CD4-positive, alpha-beta T cell treated with Interleukin-6 at 100 ng/mL for 8 hours (primary cell): ENCODE results near the gene CAMK2G.
"Not testable (repeated sequence)": the region's sequence is repeated elsewhere in the genome, so short reads cannot be mapped to it uniquely, and the experiment has no call there.

Source experiments
- DNase-seq: peaks from one replicate; pipeline ENCODE4 v3.0.0-alpha.2; 2020; ENCODE audit warnings: mixed read lengths, low spot score

The CAMK2G gene

DNA sequence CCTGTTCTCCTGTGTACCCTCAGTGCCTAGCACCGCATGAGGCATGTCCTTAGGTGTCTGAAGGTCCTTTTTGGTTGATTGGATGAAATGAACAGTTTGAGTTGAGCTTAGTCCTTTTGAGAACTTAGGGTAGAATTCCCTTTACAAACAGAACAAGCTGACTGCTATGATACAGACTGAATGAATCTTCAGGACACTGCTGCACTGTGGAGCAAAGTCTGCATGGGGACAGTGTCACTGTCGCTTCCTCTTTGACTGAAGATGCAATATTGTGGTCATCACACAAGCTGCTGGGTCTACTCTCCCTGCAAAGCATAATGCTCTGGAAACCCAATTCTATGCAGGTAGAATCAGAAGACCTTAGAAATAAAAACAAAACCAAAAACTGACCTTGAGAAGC is 28.0 kb upstream of the CAMK2G start:
- DNase-seq, result no peak

GRCh38 chr10:73901261-73901660 is 26.9 kb upstream of the CAMK2G start:
- DNase-seq, result no peak

GRCh38 chr10:73900064-73900463 is 25.7 kb upstream of the CAMK2G start:
- DNase-seq, result no peak

GRCh38 chr10:73899423-73899822 is 25.1 kb upstream of the CAMK2G start:
- no peak for DNase-seq

DNA sequence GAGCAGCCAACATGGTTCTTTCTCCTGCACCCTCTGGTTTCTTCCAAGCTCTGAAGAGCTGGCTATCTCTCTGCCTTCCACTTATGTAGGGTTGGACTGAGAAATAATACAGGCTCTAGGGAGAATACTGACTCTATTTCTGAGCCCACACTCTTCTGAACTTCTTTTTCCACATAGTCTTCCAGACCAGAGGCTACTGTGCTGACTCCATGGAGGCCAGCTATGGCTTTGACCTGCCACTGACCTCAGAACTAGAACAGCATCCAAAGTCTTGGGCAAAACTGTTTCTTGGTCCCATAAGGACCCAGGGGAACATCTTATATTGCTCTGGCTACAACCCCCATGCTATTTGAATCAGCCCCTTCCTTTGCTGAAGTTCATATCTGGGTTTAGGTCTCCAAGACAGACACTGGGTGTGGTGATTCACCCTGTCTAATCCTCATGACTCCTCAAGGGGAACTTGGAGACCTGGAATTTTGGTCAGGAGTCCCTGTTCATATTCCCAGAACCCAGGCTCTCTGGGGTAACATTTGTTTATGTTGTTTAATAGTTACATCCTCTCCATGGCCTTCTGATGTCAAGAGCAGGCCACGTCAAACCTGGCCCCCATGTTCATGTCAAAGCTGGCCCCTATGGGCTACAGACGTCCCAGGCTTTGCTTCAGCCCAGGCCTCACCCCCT is 24.5 kb upstream of the CAMK2G start:
- DNase-seq, result no peak

GRCh38 chr10:73897693-73898092 is 23.3 kb upstream of the CAMK2G start:
- DNase-seq, result no peak

DNA sequence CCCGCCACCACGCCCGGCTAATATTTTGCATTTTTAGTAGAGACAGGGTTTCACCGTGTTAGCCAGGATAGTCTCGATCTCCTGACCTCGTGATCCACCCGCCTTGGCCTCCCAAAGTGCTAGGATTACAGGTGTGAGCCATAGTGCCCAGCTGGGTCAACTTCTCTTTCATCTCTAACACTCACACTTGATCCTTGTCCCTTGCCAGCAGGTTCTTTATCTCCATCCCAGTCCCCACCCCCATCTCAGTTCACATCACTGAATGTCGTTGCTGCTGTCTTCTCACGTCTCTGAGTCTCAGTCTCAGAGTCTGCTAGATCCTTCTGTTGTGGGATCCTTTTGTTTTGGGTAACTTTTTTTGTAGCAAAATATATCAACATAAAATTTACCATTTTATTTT is 21.0 kb upstream of the CAMK2G start:
- DNase-seq, result not testable (repeated sequence)

DNA sequence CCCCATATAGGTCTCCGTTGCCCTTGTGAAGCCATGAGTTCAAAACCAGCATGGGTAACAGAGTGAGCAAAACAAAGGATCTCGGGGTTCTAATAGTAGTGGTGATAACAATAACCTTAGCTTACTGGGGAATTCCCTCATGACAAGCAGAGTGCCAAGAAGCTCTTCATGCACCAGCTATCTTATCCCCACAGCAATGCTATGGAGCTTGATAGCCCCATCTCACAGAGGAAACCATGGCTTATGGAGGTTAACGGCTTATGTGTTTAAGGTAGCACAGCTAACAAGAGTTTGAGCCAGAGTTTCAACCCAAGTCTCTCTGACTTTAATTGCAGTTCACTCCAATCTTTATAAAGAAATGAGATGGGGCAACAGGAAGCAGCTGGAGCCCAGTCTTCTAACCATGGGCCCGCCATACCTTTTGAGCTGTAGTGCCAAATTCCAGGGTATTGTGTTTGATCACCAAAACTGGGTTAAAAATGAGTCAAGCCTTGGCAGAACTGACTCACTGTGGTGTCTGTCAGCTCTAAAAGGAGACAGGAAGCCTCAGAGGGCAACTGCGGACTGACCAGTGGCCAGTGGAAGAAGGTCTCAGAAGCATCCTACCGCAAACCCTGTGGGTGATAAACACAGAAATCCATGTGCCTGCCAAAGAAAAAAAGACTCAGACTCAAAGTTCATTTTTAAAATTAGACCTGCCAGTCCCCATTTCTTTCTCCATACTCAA is 20.1 kb upstream of the CAMK2G start:
- no peak for DNase-seq

- DNase-seq, result no peak
Measured at GRCh38 chr10:73893426-73893825, 19.1 kb upstream of the CAMK2G start.

DNA sequence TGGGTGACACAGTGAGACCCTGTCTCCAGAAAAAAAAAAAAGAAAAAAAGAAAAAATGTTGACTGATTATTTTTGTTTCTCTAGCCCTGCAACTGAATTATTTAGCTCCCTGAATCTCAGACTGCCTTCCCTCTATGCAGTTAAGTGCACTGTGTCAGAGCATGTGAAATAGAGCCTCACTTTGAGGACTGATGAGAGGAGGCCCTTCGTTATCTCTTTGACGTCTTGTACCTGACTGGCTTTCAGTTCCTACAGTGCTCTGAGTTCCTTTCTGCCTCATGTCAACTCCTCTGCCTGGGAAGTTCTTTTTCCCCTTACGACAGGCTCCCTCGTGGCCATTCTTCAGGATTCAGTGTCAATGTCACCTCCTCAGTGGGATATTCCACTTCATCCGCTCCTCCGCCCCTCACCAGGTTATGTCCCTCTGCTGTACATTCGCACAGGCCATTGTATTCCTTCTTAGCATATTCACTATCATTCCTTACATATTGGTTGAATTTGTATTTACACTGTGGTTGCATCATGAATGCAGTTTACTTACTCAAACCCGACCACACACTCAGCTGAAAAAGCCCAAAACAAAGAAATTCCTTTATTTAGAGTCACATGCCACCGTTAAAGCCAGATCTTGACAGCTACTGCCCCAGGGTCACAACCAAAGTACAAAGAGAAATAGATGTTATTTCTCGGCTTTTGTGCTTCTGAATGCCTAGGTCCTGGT is 18.1 kb upstream of the CAMK2G start:
- DNase-seq, result no peak

- no peak for DNase-seq
Measured at GRCh38 chr10:73891540-73891939, 17.2 kb upstream of the CAMK2G start.

DNA sequence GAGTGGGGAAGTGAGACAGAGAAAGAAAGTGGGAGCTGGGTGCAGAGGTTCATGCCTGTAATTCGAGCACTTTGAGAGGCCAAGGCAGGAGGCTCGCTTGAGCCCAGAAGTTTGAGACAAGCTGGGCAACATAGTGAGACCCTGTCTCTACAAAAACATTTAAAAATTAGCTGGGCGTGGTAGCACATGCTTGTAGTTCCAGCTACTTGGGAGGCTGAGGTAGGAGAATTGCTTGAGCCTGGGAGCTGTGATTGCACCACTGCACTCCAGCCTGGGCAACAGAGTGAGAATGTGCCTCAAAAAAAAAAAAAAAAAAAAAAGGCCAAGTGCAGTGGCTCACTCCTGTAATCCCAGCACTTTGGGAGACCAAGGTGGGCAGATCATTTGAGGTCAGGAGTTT is 16.5 kb upstream of the CAMK2G start:
- DNase-seq, result not testable (repeated sequence)

- DNase-seq, result no peak
Measured at GRCh38 chr10:73890261-73890660, 15.9 kb upstream of the CAMK2G start.

DNA sequence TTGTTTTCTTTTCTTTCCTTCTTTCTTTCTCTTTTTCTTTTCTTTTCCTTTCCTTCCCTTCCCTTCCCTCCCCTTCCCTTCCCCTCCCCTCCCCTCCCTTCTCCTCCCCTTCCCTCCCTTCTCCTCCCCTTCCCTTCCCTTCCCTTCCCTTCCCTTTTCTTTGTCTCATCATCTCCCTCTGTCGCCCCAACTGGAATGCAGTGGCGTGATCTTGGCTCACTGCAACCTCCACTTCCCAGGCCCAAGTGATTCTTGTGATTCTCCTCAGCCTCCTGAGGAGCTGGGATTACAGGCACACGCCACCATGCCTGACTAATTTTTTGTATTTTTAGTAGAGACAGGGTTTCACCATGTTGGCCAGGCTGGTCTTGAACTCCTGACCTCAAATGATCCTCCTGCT is 15.1 kb upstream of the CAMK2G start:
- not testable (repeated sequence) for DNase-seq

DNA sequence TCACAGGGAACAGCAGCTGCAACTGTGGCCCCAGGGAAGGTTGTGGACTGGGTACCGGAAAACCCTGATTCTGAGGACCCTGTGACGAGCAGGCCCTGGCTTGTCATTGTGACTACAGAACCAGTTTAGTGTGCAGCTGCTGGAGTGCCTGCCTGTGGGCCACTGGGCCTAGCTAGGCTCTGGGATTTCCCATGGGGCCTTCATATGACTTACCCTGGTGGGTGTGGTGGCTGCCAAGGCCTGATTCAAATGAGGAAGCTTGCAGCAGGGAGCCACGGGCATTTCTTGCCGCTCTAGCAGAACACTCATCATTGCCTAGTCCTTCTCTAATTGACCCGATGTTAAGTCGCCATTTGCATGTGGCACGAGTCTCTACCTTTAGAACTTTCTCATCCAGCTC is 14.7 kb upstream of the CAMK2G start:
- DNase-seq, result no peak

DNA sequence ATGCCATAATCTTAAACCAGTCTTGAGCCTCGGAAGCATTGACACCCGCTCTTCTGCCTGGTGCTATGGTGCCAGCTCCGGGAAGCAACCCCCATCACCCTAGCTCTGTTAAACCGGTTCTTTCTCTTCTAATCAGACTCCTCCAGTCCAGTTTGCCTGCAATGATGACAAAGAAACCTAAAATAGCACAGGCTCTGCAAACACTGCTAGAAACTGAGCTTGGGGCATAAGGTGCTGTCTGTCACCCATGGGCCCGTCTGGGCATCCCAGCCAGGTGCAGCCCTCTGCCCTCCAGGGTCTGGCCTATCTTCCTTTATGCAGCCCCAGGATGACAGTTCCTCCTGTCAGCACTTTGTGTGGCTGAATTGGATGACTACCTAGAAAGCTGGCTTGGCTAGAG is 14.2 kb upstream of the CAMK2G start:
- DNase-seq, result no peak

GRCh38 chr10:73887294-73888039 is 13.1 kb upstream of the CAMK2G start:
- no peak for DNase-seq

- no peak for DNase-seq
Measured at GRCh38 chr10:73886661-73887293, 12.4 kb upstream of the CAMK2G start.

GRCh38 chr10:73886085-73886529 is 11.8 kb upstream of the CAMK2G start:
- DNase-seq, result peak; percentile 77

DNA sequence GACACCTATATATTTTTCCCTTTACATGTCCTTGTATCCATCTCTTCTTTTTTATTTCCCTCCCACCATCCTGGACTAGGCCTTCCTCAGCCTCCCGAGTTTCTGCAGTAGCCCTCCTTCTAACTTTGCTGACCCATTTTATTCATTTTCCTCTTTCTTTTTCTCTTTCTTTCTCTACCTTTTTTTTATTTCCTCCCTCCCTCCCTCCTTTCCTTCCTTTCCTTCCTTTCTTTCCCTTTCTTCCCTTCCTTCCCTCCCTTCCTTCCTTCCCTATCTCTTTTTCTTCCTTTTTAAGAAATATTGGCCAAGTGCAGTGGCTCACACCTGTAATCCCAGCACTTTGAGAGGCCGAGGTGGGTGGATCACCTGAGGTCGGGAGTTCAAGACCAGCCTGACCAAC is 9.7 kb upstream of the CAMK2G start:
- no peak for DNase-seq

- no peak for DNase-seq
Measured at GRCh38 chr10:73881221-73881919, 7.0 kb upstream of the CAMK2G start.
